ENCODE results near the gene TIGD3.

TIGD3 gene

DNA sequence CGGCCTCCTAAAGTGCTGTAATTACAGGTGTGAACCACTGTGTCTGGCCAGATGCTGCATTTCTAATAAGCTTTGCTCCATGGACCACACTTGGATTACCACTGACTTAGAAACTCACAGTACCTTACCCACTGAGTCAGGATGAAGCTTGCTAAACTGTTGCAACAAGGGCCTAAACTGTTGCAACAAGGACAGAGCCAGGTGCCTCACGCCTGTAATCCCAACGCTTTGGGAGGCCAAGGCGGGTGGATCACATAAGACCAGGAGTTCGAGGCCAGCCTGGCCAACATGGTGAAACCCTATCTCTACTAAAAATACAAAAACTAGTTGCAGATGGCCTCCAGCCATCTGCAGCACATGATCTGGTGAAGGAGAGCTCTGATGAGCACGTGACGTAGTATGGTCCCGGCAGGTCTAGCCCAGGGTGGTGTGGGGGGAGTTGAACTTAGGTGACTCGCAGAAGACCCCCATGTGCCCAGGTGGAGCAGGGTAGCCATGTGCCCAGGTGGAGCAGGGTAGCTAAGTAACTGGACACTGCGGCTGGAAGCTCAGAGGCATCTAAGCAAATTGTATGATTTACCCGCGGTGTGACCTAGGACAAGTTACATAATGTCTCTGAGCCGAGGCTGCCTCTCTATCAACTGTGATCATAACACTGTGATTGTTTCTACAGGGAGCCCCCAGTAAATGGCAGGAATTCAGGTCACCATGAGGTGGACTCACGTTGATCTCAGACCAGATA lies 19.5 kb downstream of the TIGD3 start:
- no peak for DNase-seq (ENCODE audit: low read depth)

DNA sequence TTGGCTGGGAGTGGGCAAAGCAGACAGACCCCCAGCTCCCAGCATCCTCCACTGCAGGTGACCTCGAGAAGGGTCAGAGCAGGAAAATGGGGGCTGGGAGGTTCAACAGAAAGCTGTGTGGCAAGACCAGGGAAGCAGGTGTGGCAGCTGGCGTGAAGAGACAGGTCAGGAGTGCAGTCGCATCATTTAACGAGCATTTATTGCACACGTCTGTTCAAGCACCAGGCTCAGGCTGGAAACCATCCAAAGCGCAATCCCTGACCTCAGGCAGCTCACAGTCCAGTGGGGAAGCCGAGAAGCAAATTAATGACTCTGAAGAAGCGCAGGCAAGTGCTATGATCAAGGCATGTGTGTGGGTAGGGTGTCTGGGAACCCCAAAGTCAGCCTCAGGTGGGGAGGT lies 20.5 kb downstream of the TIGD3 start:
- no peak for DNase-seq (ENCODE audit: low read depth)

DNA sequence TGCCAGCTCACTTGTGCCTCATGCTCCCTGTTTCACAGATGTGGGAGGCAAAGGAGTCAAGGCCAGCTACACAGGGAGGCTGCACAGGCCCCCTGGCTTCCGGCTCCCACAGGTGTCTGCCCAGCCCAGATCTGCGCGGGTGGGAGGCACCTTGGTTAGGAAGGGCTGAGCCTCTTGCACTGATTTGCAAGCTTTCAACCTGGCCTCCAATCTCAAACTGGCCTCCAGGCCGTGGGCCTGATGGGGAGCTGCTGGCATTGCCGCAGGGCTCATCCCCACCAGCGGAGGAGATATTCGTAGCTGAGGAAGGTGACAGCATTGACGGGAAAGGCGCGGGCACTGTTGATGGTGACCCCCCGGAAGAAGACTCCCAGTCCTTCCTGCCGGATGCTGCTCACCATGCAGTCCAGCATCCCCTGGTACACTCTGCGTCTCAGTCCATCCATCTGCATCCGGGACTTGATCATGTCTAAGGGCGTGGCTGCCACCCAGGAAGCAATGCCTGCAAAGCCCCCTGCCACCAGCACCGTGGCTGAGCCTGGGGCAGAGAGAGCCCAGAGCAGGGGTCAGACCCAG lies 21.7 kb downstream of the TIGD3 start:
- no peak for DNase-seq (ENCODE audit: low read depth)

DNA sequence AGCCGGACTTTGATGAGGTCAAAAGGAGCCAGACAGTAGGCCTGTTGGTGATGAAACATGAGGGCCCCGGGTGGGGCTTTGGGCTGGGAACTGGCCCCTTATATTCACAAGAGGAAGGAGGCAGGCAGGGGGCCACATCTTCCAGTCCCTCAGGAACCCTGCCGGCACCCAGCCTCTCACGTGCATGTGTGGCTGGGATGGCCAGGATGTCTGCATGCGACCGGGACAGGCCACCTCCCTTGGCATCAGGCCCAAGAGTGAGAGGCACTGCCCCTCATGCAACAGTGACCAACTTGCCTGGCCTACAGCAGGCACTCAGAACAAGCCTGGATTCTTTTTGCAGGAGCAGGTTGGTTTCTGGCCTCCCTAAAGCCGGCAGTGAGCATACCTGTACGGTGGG lies 22.5 kb downstream of the TIGD3 start:
- DNase-seq (ENCODE audit: low read depth): no peak

DNA sequence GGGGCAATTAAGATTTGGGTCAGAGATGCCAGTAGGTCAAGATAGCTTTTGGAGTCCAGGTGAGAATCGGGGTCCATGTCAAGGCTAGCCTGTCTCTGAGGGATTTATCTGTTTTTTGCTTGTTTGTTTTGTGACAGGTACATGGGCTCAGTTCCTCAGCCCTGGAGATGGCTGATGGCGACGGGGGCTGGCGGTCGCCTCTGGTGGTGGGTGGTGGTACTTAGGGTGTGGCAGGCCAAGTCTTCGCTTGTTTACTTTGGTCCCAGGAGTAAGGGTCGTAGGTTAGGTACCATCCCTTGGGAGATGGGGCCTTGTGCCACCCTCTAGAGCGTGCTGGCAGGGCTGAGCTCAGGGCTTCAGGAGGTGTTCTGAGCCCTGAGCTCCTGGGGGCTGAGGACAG lies 23.2 kb downstream of the TIGD3 start:
- DNase-seq (ENCODE audit: low read depth): no peak

DNA sequence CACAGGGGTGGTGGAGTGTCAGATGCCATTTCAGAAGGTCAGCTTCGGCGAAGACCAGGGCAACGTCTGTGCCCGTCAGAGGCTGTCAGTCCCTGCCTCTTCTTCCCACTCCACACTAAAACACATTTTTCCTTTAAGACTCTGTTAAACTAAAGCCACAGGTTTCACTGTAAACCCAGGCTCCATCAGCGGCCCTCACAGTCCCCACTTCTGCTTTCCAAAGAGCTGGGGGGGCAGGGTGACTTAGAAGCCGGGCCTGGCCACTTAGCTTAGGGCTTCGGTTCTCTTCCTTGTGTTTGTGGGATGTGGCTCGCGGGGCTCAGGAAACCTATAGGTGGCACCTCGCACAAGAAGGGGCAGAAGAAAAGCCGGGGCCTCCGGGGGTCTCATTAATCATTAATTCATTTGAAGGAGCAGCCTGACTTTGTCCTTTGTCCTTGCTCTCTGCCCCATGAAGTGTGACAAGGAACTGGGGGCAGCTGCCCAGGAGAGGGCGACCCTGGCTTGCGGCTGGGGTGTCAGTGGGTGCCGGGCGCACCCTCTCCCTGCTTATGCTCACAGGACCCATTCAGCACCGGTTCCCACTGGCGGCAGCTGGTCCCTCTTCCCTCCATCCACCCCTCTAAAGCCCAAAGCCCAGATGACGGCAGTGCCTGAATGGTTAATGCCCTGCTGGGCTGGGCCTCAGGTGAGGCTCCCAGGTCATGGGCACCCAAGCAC lies 23.8 kb downstream of the TIGD3 start:
- no peak for DNase-seq (ENCODE audit: low read depth)

DNA sequence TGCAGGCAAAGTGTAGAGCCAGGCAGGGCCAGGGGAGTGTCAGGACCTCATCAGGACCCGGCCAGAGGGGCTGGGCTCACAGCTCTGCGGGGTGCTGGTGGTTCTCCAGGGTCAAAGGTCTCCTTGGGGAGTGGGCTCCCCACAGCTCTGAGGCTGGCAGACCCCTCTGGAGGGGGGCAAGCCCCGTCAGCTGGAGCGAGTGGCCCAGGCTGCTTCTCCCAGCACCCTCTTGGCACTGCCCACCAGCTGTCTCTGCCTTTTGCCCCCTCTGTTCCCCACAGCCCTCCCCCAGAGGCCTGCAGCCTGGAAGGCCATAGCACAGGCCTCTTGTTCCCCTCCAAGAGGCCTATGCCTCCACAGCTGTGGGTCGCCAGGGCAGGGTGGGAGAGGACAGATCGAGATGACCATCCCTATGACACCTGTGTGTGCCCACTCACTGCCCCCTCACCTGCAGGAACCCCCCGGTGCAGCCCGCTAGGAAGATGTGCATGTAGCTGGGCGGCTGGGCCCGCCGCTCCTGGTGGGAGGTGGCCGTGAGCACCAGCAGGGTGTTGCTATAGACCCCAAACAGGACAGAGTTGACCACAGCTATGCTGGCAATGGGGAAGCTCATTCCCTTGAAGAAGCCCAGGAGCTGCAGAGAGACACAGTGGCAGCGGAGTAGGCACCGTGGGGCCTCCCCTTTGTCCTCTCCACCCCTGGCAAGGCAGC lies 24.5 kb downstream of the TIGD3 start:
- DNase-seq (ENCODE audit: low read depth): no peak

DNA sequence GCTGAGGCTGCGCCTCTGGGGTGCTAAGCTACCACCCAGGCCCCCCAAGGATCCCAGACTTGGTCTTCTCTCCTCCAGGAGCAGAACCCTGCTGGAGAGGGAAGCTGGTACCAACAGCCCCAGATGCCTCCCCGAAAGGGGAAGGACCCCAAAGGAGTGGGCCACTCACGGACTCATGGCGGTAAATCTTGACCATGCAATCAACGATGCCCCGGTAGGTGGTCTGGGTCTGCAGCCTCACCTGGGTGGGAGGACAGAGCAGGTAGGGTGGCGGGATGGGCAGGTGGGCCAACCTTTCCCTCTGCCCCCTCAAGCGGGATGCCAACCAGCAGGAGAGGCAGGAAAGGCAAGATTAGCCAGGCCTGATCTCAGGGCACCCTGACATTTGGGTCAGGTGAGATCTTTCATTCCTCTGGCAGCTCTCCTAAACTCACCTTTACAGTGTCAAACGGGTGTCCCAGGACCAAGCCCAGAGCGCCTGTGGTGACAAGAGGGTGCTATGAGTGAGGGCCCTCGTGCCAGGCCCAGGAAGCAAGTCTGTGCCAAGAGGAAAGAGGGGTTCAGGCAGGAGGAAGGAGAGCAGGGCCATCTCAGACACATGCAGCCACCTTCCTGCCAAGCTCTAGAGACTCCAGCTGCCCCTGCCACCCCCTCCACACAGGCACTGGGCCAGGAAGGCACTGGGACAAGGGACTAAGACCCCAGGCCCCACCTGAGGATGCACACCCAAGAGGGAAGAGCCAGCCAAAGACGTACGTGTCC lies 25.3 kb downstream of the TIGD3 start:
- DNase-seq (ENCODE audit: low read depth): no peak

DNA sequence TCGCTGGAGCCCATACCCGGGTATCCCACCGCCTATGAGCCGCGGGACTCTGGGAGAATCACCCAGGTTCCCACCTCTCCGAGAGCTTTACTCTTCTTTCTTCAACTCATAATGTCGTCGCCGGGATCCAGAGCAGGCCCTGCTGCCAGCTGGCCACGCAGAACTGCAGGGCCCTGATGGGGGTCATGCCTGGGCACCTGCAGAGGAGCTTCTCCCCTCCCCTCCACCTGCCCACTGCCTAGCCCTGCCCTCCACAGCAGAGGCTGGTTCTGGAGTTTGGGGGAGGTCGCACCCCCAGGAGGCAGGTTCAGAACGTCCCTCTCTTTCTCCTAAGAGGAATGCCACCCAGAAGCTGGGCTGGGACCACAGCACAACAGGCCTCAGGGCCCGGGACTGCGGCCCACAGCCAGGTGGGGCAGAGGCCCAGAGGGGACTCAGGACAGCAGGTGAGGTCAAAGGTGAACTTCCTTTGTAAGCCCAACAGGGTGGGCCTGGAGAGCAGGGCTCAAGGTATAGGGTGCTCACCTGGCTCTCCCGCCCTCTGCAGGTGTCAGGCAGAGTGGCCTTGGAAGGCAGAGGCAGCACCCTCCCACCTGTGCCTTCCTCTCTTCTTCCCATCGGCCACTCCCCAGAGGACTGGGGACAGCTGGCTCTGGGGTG lies 26.0 kb downstream of the TIGD3 start:
- no peak for DNase-seq (ENCODE audit: low read depth)

DNA sequence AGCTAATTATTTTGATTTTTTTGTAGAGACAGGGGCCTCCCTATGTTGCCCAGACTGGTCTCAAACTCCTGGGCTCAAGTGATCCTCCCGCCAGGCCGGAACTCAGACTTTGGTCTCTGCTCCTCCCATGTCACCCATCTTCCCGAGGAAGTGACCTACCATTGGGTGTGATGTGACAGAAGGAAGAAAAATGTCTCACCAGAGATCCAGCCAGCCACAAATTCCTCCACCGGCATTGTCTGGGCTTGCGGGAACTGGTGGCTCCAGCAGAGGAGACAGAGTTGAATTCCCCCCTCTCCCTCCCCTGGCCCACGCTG lies 27.1 kb downstream of the TIGD3 start:
- DNase-seq (ENCODE audit: low read depth): peak; percentile 62

DNA sequence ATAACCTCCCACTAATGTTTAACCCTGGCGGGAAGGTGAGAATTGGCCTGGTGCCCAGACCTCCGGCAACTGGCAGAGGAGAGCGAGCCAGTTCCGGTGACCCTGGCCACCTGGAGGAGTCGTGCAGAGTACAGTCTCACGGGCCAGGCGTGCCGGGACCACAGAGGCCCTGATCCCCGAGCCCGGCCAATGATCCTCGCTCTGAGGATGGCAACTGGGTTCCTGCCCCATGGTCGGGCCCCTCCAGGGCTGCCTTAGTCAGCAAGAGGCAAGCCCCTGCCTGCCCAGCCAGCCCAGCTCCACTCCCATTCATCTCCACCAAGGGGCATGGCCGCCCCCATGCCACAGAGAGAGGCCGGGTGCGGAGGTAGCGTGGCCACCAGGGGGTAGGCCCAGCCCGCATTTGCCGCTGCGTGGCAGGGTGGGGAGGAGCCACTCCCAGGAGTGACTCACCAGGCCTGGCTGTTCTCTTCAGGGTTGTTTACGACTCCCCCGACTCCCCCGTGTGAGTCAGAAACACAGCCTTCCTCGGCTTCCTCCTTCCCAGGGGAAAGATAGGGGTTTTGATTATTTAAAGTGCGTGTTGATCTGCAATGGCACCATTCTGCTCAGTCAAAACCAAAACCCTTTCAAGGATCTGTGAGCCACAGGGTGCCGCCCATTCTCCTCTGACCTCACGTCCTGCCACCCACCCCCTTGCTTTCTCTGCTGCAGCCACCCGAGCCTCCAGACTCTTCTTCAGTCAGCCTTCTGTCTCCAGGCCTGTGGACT lies 27.7 kb downstream of the TIGD3 start, which contains the start of gene SLC25A45:
TSS of gene SLC25A45 (minus strand) at position 614 of the 771 bp plus-strand sequence. CDS start 695 bp downstream, outside the sequence.
- DNase-seq (ENCODE audit: low read depth): peak; percentile 89

DNA sequence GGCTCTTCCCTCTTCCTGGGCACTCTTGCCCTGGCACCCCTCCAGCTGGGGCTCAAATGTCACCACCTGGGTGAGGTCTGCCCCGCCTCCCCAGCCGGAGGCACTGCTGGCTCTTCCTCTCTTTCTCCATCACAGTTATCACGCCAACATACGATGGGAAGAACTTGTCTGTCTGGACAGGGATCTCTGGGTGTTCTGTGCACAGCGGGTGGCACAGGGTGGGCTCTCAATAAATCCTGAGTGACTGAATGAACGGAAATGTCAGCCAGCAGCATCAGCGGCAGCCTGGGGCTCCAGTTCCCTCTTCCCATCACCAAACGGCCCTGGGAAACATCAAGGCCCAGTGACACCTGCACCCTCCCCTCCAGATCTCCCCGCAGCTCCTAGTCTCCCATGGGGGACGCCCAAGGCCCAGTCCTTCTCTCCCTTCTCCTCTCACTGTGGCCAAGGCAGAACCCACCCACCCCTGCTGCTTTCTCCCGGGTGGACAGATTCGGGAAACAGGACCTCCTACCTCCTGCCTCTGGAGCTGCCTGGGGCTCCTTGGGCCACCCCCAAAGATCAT lies 28.3 kb downstream of the TIGD3 start:
- no peak for DNase-seq (ENCODE audit: low read depth)

DNA sequence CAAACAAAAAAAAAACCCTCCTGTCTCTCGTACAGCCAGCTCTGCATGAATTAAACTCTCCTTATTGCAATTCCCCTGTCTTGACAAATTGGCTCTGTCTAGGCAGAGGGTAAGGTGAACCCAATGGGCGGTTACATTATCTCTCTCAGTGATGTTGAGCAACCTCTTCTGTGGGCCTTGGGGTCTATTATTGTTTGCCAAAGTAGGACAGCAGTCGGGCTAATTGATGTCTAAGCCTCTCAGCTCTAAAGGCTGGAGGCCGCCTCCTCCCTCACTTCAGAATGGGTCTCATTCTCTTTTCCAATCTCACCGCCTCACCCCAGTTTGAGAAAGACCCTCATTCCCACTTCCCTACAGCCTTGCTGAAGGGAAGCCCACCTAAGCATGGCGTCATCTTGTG lies 29.2 kb downstream of the TIGD3 start:
- no peak for DNase-seq (ENCODE audit: low read depth)

DNA sequence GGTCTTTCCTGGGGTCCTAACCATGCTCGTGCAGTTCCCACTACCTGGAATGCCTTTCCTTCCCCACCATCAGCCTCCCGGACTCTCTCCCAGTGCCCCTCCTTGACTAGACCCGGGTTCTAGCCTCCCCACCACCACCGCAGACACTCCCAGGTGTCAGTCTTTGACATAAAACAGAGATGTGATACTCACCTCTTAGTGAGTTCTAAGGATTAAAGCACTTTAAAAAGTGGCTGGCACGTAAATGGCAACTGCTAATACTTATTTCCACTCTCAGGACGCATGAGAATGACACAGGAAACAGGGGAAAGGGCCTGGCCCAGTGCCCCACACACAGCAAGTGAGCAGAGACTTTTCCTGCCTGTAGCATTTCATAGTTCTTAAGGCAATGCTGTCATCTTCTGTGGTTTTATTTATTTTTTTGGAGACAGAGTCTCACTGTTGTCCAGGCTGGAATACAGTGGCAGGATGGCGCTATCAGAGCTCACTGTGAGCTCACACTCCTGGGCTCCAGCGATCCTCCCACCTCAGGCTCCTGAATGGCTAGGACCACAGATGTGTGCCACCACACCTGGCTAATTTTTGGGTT lies 29.8 kb downstream of the TIGD3 start:
- DNase-seq (ENCODE audit: low read depth): no peak

DNA sequence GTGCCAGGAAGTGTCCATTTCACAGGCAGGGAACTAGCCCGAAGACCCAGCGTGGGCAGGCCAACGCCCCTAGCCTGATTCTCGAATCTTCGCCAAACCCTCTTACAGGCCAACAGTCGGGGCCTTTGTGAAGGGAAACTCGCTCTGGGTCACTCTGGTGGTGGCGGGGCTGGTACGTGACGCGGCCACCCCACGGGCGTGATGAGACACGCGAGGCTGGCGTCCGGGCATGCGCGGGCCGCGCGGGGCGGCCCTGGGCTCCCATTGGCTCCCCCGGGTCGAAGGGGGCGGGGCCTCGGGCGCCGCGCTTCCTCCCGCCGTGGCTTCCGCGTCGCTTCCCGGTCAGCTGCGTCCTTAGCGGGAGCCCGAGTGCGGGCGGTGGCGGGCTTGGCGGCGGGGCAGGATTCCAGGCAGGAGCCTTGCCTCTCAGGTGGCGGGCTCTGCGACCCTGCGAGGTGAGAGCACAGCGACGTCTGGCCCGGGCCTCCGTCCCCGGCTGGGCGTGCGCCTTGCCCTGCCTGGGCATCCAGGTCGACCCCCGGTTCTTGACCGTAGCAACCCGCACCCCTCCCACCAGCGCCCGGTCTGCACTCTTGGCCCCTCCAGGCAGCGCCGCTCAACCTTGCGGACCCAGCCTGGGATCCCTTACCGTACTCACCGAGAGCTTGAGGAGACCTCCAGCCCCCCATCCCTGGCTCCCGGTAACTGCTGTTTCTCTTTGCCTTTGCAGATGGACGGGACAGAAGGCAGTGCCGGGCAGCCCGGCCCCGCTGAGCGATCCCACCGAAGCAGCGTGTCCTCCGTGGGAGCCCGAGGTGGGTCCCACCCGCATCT lies 32.0 kb downstream of the TIGD3 start, which contains the start of gene FRMD8:
TSS of gene FRMD8 (plus strand) at position 331 of the 834 bp plus-strand sequence. CDS start at position 731, 400 bp downstream.
- DNase-seq (ENCODE audit: low read depth): peak; percentile 76

DNA sequence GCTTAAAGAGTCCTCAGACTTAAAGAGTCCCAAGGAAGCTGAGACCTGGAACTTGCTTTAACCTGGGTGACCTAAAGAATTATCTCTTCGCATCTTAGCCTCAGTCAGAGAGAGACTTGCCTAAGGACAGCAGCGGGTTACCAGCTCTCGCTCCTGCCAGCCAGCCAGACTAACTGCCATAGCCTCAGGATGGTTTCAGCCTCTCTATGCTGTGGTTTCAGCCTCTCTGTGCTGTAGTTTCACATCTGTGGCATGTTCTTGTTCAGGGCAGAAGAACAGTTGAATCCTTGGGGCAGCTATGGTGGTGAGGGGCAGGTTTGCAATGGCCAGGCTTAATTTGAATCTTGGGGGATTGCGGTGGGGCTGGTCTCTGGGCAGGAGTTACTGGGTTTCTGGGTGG lies 34.2 kb downstream of the TIGD3 start:
- DNase-seq (ENCODE audit: low read depth): no peak

DNA sequence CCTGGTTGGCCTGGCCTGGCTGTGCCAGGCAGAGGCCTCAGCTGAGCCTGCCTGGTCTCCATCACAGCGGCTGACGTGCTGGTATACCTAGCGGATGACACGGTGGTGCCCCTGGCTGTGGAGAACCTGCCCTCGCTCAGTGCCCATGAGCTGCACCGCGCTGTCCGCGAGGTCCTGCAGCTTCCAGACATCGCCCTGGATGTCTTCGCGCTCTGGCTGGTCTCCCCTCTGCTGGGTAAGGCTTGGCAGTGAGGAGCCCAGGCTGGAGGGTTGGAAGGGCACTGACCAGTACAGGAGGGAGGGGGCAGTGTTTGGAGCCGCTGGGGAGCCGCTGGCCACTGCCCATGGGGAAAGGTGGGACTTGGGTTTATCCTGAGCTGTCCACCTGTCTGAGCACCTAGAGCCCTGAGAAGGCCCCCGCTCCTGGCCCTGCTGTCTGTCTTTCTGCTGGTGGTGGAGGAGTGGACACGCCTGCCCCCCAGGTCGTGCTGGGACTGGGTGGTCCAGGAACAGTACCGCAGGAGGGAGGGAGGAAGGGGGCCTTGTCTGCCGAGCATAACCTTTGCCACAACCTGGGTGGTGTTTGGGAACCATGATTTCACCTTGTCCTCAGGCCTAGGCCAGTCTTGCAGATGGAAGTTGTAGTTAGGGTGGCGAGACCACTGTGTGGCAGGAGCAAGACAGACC lies 34.9 kb downstream of the TIGD3 start:
- no peak for DNase-seq (ENCODE audit: low read depth)
